HCT116 (cell line): ENCODE measurements around the gene SOS1. TPM values are rescaled to one million over a fixed set of nuclear protein-coding genes. Genes with fewer than 3 reads are reported as not detected.

Experiments used
- ATAC-seq: fragments of 200-7000 bp; cut with Tn5 transposase; 2 replicates; pipeline ENCODE4 v1.9.1; 2020; ENCODE audit warnings: mild to moderate bottlenecking, moderate library complexity
- BruUV-seq: library from RNA; stranded (reverse); fragments of 400-500 nt; replicated peaks from 2 replicates; lab custom pipeline; 2021; lab: Mats Ljungman, UMichigan
- CTCF ChIA-PET: fragments of 300-600 bp; sonication (Branson Sonifier 250); formaldehyde crosslinking; loops from one replicate; lab custom pipeline; 2021; ENCODE audit warnings: antibody characterized with exemption; lab: Charles Lee
- POLR2A ChIA-PET: fragments of 300-600, 350-600 bp; sonication (Branson Sonifier 250); formaldehyde crosslinking; loops from one replicate; lab custom pipeline; 2021; ENCODE audit warnings: antibody characterized with exemption; lab: Charles Lee
- RAD21 ChIA-PET, 2 experiments: fragments of 300-600 bp; sonication (Branson Sonifier 250); formaldehyde crosslinking; loops; one replicate each; lab custom pipeline; 2023; ENCODE audit warnings: low total read pairs in 2 of 2; ENCODE audit not compliant: uncharacterized antibody in 2 of 2, unreplicated experiment in 2 of 2, low non-redundant PET in 1 of 2; lab: Charles Lee
- DNase-seq: peaks from one replicate; pipeline ENCODE4 v3.0.0-alpha.2; 2010; ENCODE audit warnings: low read depth, low spot score
- H2AFZ ChIP-seq: fragments of 200-600 bp; shearing (Covaris generic), sonication (generic); 2 replicates; pipeline ENCODE4 v1.6.1; 2017; ENCODE audit warnings: low read depth, mixed run types, mixed read lengths, antibody characterized with exemption, low read length; ENCODE audit not compliant: poor library complexity, severe bottlenecking
- H3K27ac ChIP-seq: 2 replicates; pipeline ENCODE4 v1.5.1; 2012; ENCODE audit warnings: low read depth, low read length
- H3K27me3 ChIP-seq: fragments of 200-600 bp; sonication (generic); 2 replicates; pipeline ENCODE4 v1.6.1; 2016; ENCODE audit warnings: mixed run types, low read length, mixed read lengths; ENCODE audit not compliant: insufficient read depth
- H3K36me3 ChIP-seq, 2 experiments: fragments of 200-500 bp in 1 of 2; fragments of 200-600 bp in 1 of 2; sonication (Bioruptor generic) in 1 of 2; sonication (generic) in 1 of 2; 2 replicates each; pipeline versions ENCODE4 v1.5.1 to v1.6.1; 2014 to 2016; ENCODE audit warnings: low read length in 2 of 2, inconsistent platforms in 1 of 2, mixed read lengths in 1 of 2, mixed run types in 1 of 2; ENCODE audit not compliant: insufficient read depth in 2 of 2, control insufficient read depth in 1 of 2
- H3K4me1 ChIP-seq, 2 experiments: fragments of 200-600 bp in 1 of 2; sonication (generic) in 1 of 2; 2 replicates each; pipeline versions ENCODE4 v1.5.1 to v1.6.1; 2012 to 2017; ENCODE audit warnings: low read length in 2 of 2, inconsistent platforms in 1 of 2, mild to moderate bottlenecking in 1 of 2, mixed read lengths in 1 of 2, mixed run types in 1 of 2, moderate library complexity in 1 of 2; ENCODE audit not compliant: insufficient read depth in 2 of 2, control insufficient read depth in 1 of 2
- H3K4me2 ChIP-seq: fragments of 200-600 bp; sonication (generic); 2 replicates; pipeline ENCODE4 v1.6.1; 2017; ENCODE audit warnings: mixed run types, low read length, mixed read lengths
- H3K4me3 ChIP-seq, 2 experiments: fragments of 200-600 bp in 1 of 2; sonication (generic) in 1 of 2; replicated peaks in 1 of 2; 2 replicates each; pipeline ENCODE4 v1.5.1; 2011 to 2016; ENCODE audit warnings: low read length in 2 of 2, control low read depth in 1 of 2, low read depth in 1 of 2, mild to moderate bottlenecking in 1 of 2, mixed read lengths in 1 of 2, mixed run types in 1 of 2
- H3K79me2 ChIP-seq: fragments of 200-600 bp; sonication (generic); 2 replicates; pipeline ENCODE4 v1.6.1; 2017; ENCODE audit warnings: mild to moderate bottlenecking, mixed run types, low read length, moderate library complexity, mixed read lengths; ENCODE audit not compliant: insufficient read depth
- H3K9ac ChIP-seq: fragments of 200-600 bp; sonication (generic); 2 replicates; pipeline ENCODE4 v1.6.1; 2016; ENCODE audit warnings: low read length, mixed read lengths
- H3K9me2 ChIP-seq: fragments of 200-600 bp; sonication (generic), shearing (Covaris generic); 2 replicates; pipeline ENCODE4 v1.6.1; 2017; ENCODE audit warnings: mixed run types, mild to moderate bottlenecking, moderate library complexity; ENCODE audit not compliant: insufficient read depth
- H3K9me3 ChIP-seq, 2 experiments: fragments of 200-500 bp in 1 of 2; fragments of 200-600 bp in 1 of 2; sonication (Bioruptor generic) in 1 of 2; sonication (generic) in 1 of 2; 2 replicates each; pipeline ENCODE4 v1.6.1; 2014 to 2017; ENCODE audit warnings: low read length in 2 of 2, mixed read lengths in 2 of 2, inconsistent platforms in 1 of 2, low read depth in 1 of 2, mild to moderate bottlenecking in 1 of 2, mixed run types in 1 of 2, moderate library complexity in 1 of 2; ENCODE audit not compliant: control insufficient read depth in 1 of 2, insufficient read depth in 1 of 2
- H4K20me1 ChIP-seq: fragments of 200-600 bp; sonication (generic), shearing (Covaris generic); 2 replicates; pipeline ENCODE4 v1.6.1; 2017; ENCODE audit warnings: mixed run types, mild to moderate bottlenecking, moderate library complexity; ENCODE audit not compliant: insufficient read depth
- ATF3 ChIP-seq: IDR thresholded peaks from 2 replicates; pipeline ENCODE4 v1.6.1; 2012
- CTCF ChIP-seq, 3 experiments: fragments of 200-600 bp in 1 of 3; sonication (generic) in 1 of 3; IDR thresholded peaks in 2 of 3; conservative IDR thresholded peaks in 1 of 3; 2 replicates each; pipeline ENCODE4 v1.5.1; 2012 to 2017; ENCODE audit warnings: low read depth in 2 of 3, low read length in 2 of 3, antibody characterized with exemption in 1 of 3, borderline replicate concordance in 1 of 3, control low read depth in 1 of 3, mild to moderate bottlenecking in 1 of 3, mixed read lengths in 1 of 3, mixed run types in 1 of 3, moderate library complexity in 1 of 3; ENCODE audit not compliant: insufficient read depth in 1 of 3
- RAD21 ChIP-seq: IDR thresholded peaks from 2 replicates; pipeline ENCODE4 v1.6.1; 2012; ENCODE audit warnings: low read depth, mild to moderate bottlenecking
- SRF ChIP-seq: IDR thresholded peaks from 2 replicates; pipeline ENCODE4 v1.6.1; 2012; ENCODE audit warnings: low read depth
- ZBTB33 ChIP-seq: IDR thresholded peaks from 2 replicates; pipeline ENCODE4 v1.6.1; 2011; ENCODE audit warnings: mild to moderate bottlenecking, low read length, moderate library complexity; ENCODE audit not compliant: insufficient replicate concordance; ENCODE audit errors: extremely low read depth
- intact Hi-C: fragments of 100-400 bp; cut with micrococcal nuclease; formaldehyde crosslinking; loops from 2 replicates; pipeline ENCODE4 v1.10.0; 2022
- total RNA-seq: library from RNA; stranded (reverse); gene quantifications from one replicate; pipeline ENCODE4 v1.2.1, GENCODE V29; 2021; ENCODE audit not compliant: unreplicated experiment

SOS1 gene
- total RNA-seq, 1 experiment from 2014 or later, result 19.4 TPM

GRCh38 chr2:39119732-39120520 is 925 bp downstream of the SOS1 start:
- H3K4me1 ChIP-seq, result peaks cover 19 to 38% of the 10 kb centered on the region in 2 experiments
- ChIA-PET POLR2A (interaction anchor here (1.5 kb wide), 1 partner anchor 15 kb away, joined by 4 read pairs; no protein-coding TSS in a partner anchor), CTCF (interaction anchor here (1.5 kb wide), 1 partner anchor 173 kb away, joined by 4 read pairs; no protein-coding TSS in a partner anchor), RAD21 (no interaction called here)
- H3K4me2 ChIP-seq, result peak overlapping the region; percentile 94
- peaks cover 54% of the 10 kb centered on the region for H3K79me2 ChIP-seq
- peak overlapping the region; percentile 76 to 81 for H3K4me3 ChIP-seq
- H3K9ac ChIP-seq, result peak overlapping the region; percentile 76
- H4K20me1 ChIP-seq, result no peaks in the 10 kb centered on the region
- peak overlapping the region; percentile 91 for H3K27ac ChIP-seq
- H3K27me3 ChIP-seq, result no peaks in the 10 kb centered on the region
- TF ChIP-seq ATF3 (no peak), ZBTB33 (no peak), SRF (no peak), RAD21 (peak; percentile 19; the same call in 1 of the 2 replicates), CTCF (IDR thresholded peaks at IDR 0.05 in 2 of 3, conservative IDR thresholded peaks at IDR 0.05 in 1 of 3; ENCODE audit: borderline replicate concordance in 1 of 3, insufficient read depth in 1 of 3, low read depth in 2 of 3, low read length in 2 of 3) (peak in 1 of 3 experiments; percentile 8; a peak in 1 of 6 replicates)
- peak; percentile 47 for ATAC-seq
- H3K36me3 ChIP-seq, result no peaks in the 10 kb centered on the region
- no peaks in the 10 kb centered on the region for H3K9me3 ChIP-seq
- BruUV-seq, result no TSS peak
- H2AFZ ChIP-seq, result no peak overlapping the region
- H3K9me2 ChIP-seq, result no peaks in the 10 kb centered on the region
- intact Hi-C loops, result loop anchor here (5.0 kb wide), 1 partner anchor 107 kb away; no protein-coding TSS in a partner anchor
- DNase-seq, result no peak
